Stimulated activated CD4-positive, alpha-beta T cell treated with anti-CD3 and anti-CD28 coated beads, Interleukin-2, amount 100 ng/mL, for 24 hours (primary cell): Measurements from ENCODE around the gene HSPA12B.

Source experiments
- DNase-seq, 2 donors: peaks; one replicate each; pipeline ENCODE4 v3.0.0-alpha.2; 2020

Gene HSPA12B

DNA sequence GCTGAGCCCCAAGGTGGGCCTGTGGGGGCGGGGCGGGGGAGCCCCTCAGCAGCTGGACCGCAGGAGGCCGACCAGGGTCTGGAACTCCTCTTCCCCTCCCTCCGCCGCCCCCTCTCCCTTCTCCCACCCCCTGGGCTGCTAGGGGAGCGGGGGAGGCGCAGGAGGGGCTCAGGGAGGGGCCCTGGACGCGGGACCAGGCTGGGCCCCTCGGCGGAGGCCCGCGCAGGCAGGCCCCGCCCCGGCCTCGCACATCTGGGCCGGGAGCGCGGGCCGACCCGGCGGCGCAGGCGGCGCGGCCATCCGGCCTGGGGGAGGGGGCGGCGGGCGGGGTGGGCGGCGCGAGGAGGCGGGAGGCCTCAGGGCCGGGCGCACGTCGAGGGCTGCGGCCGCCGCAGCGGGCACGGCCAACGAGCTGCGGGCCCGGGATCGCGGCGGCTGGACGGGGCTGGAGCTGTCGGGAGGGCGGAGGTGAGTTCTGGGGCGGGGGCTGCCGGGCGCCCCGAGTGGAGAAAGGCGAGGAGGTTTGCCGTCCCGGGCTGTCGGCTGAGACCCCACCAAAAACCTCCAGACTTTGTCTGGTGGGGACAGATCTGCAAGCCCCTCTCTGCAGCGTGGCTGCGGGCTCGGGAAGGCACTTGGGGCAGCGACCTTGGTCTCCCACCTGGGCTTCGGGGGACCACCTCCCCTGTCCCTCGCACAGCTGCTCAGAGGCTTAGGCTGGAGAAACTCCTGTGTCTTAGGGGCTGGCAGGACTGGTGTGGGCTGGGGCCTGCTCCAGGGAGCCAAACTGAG, at the start of gene HSPA12B:
Gene HSPA12B (plus strand): TSS at position 359 of the 792 bp plus-strand sequence. CDS start 5,990 bp downstream, outside the sequence.
- no peak for DNase-seq

DNA sequence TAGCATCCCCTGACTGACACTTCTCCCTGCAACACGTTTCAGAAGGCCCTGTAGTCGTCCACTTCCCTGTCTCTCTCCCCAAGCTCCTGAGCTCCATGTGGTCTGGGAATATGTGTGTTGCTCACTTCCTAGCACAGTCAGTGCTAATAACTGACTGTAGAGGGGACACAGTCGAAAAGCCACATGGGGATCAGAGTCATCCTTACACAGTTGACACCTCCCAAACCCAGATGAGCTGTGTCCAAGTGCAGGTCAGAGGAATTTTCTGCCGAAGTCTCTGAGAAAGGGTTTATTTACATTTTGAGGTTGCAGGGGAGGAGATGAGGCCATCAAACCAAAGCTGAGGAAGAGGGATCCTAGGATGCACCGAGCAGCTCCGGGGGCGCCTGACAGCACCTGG, 47.1 kb upstream of the HSPA12B start:
- no peak for DNase-seq

GRCh38 chr20:3686421-3686820, 46.1 kb upstream of the HSPA12B start:
- DNase-seq: no peak

GRCh38 chr20:3686867-3687321, 45.6 kb upstream of the HSPA12B start:
- no peak for DNase-seq

- no peak for DNase-seq
Measured at GRCh38 chr20:3687655-3688054, 44.8 kb upstream of the HSPA12B start.

GRCh38 chr20:3689978-3690377, 42.5 kb upstream of the HSPA12B start:
- no peak for DNase-seq

DNA sequence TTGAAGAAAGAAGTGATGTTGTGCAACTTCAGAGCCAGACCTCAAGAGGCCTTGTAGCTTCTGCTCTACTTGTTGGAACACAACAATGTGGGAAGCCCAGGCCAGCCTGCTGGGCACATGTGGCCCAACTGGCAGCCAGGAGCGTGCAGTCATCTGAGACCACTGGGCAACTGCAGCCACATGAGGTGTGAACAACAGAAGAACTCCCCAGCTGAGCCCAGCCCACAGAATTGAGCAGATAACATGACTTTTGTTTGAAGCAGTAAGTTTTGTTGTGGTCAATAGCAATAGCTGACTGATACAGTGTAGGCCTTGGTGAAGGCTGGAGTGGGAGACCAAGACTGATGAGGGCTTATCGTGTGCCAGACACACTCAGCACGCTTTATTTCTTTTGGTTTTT, 42.1 kb upstream of the HSPA12B start:
- no peak for DNase-seq

- DNase-seq: no peak
Measured at GRCh38 chr20:3691306-3691705, 41.2 kb upstream of the HSPA12B start.

DNA sequence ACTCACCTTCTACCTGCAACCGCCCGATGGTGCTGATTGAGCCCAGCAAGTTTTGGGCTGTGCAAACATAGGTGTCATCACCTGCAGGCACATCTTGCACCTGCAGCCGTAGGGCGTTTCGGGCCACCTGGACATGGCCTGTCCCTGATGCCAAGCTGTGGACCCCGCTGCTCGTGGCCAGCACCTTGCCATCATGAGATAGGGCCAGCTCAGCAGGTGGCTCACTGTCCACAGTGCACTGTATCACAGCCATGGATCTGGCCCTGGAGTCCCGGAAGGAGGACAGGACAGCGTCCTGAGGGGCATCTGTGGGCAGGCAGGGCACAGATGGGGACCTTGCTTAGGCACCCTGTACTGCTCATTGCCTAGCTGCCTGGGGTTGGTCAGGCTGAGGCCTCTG, 40.6 kb upstream of the HSPA12B start:
- no peak for DNase-seq

DNA sequence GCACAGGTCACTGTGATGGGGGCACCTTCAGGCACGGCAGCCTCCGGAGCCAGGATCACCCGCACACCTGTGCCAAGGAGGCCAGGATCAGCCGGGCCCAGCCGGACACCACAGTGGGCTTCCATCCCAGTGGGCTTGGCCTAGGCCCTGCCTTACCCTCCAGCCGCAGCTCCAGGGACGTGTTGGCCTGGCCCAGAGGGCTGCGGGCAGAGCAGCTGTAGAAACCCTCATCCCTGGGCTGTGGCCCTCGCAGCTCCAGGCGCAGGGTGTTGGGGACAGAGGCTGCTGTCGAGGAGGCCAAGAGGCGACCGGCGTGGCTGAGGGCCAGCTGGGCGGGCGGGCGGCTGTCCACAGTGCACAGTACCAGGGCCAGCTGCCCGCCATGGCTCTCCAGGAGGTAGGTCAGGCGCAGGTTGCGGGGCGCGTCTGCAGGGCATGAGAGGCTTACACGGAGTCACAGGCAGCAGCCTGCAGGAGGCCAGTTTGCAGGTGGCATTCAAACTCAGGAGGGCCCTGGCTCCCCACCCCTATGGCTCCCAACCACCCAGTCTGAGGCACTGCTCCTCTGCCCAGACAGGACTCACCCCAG, 39.7 kb upstream of the HSPA12B start:
- no peak for DNase-seq

GRCh38 chr20:3693376-3693775, 39.1 kb upstream of the HSPA12B start:
- DNase-seq: no peak

GRCh38 chr20:3694864-3695263, 37.6 kb upstream of the HSPA12B start:
- DNase-seq: no peak

DNA sequence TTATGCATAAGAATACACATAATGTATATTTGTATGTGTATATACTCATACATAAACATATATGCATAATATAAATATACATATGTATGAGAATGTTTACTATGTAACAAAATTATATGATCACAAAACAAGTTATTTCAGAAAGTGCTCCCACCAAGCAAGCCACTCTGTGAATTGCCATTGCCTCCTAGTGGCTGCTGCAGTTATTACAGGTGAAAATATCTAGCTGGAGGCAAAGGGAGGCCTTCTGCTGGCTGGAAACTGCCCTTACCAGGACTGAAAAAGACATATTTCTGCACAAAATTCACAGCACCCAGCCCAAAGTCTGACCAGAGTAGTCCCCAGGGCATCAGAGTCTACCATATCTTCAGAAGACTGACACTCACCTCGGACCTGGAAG, 36.3 kb upstream of the HSPA12B start:
- no peak for DNase-seq

- no peak for DNase-seq
Measured at GRCh38 chr20:3696745-3697587, 35.5 kb upstream of the HSPA12B start.

DNA sequence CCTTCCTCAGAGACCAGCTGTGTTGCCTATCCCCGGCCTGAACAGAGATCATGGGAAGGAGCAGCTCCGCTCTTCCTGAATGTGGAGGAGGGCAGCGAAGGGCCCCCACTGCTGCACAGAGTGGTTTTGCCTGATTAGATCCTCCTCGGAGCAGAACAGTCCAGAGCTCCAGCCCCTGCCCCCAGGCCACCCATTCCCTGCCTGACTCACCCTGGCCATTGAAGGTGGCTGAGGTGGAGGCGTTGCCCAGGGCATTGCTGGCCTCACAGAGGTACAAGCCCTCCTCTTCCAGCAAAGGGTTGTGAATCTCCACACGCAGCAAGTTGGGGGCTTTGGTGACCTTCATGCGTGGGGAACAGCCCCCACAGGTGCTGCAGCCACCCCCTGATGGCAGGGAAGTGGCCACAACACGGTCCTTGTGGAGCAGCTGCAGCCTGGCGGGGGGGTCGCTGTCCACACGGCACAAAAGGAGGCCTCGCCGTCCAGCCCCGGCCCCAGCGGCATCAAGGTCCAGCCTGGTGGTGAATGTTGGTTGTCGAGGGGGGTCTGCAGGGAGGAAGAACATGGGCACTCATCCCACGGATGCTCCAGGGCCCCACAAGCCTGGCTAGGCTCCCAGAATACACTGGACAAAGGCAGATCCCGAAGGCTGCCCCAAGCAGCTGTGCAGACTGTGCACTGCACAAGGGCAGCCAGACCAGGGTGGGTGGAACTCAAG, 34.7 kb upstream of the HSPA12B start:
- no peak for DNase-seq

GRCh38 chr20:3698591-3699001, 33.9 kb upstream of the HSPA12B start:
- DNase-seq: no peak

- DNase-seq: no peak
Measured at GRCh38 chr20:3699037-3699436, 33.4 kb upstream of the HSPA12B start.

DNA sequence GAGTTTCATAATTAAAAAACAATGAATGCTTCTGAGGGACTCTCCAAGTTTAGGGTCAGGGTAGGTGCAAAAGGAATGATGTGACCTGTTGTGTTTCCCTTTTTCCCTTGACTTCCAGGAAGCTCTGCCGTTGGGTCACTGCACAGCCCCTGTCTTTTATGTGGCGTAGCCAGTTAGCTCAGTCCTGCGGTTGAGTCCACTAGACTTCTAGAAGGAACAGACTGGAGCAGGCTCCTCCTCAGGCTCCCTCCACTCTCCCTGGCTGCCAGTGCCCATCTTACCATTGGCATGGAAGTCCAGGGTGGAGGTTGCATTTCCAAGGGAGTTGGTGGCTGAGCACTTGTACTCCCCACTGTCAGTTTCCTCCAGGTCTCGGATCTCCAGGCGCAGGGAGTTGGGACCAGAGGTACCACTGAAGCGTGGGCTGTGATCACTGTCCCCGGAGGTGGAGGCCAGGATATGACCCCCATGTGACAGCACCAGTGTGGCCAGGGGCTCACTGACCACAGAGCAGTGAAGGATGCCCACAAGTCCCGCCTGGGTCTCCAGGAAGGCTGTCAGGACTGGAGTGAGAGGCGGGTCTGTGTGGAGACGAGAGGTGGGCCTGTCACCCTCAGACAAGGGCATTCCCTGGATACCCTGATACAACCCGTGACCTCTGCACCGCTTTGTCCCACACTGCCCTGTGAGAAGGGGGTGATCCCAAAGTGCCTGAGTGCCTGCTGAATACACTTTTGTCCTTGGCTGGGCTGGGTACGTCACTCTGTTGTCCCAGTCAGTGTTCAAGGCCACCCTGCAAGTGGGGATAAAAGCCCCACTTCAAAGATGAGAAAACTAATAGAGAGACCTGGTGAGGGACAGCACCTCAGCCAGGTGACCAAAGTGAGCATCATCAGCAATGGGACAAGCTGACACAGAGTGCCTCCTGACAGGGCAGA, 31.2 kb upstream of the HSPA12B start:
- DNase-seq: no peak

DNA sequence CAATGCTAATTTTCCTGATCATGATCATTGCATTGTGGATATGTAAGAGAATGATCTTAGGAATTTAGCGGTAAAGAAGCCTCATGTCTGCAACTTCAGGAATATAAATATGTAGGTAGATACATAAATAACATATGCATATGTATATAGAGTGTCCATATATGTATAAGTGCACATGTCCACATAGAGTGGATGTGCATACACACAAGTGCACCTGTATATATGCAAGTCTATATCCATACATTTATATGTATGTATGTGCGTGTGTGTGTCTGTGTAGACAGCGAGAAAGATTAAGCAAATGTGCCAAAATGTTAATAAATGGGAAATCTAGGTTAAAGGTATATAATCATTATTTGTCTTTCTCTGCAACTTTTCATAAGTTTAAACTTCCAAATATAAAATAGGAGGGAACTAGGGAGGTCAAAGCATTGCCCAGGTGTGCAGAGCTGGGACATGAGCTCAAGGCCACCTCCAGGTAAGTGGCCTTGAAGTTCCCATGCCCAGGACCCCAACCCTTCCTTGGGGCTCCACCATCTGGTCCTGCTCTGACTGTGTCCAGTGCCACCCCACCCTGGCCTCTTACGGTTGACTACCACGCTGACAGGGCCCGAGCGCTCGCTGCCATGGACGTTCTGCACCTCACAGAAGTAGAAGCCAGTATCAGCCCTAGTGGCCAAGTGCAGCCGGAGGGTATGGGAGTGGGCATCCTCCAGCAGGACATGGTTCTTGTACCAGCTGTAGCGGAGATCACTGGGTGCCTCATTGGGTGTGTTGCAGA, 29.7 kb upstream of the HSPA12B start:
- no peak for DNase-seq

DNA sequence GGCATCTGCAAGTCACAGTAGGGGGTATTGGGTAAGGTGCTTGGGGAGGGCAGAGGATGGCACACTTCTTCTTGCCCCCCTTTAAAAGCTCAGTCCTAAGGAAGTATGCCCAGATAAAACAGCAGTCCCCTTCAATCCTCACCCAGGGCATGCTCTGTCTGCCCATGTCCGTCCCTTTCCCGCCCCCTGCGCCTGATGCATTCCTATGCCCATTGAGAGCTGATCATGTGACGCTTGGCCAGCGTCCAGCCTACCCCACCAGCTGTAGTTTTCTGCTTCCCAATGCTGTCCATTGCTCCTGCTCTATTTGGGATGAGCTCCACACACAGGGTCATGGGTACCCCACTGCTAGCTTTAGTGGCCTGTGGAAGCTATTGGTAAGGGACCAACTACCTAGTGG, 28.4 kb upstream of the HSPA12B start:
- DNase-seq: no peak

GRCh38 chr20:3705491-3705969, 27.0 kb upstream of the HSPA12B start:
- DNase-seq: no peak
